Activated naive CD8-positive, alpha-beta T cell treated with anti-CD3 and anti-CD28 coated beads, Interleukin-2, amount 10 ng/mL, durations not matched to agents 7 days and 5 days (primary cell): ENCODE results near the gene NUSAP1. TPM values are rescaled to one million over a fixed set of nuclear protein-coding genes. Genes with fewer than 3 reads are reported as not detected.
"Not testable (repeated sequence)": the region's sequence is repeated elsewhere in the genome, so short reads cannot be mapped to it uniquely, and the experiment has no call there.

Experiments
- ATAC-seq: fragments of 150-1000 bp; cut with Tn5 transposase; one replicate; pipeline ENCODE4 v1.10.0; 2021; ENCODE audit warnings: low read depth, moderate library complexity
- POLR2A ChIA-PET: fragments of 350-600 bp; sonication (Branson Sonifier 250); formaldehyde crosslinking; loops from one replicate; lab custom pipeline; 2021; ENCODE audit warnings: antibody characterized with exemption; lab: Charles Lee
- DNase-seq: peaks from one replicate; pipeline ENCODE4 v3.0.0; 2021
- H3K27ac Mint-ChIP-seq: one replicate; pipeline ENCODE4 v1.8.0; 2022; ENCODE audit warnings: mild to moderate bottlenecking, mixed read lengths
- H3K27me3 Mint-ChIP-seq: one replicate; pipeline ENCODE4 v1.8.0; 2022; ENCODE audit warnings: mild to moderate bottlenecking, moderate library complexity, mixed read lengths
- H3K36me3 Mint-ChIP-seq: one replicate; pipeline ENCODE4 v1.8.0; 2021; ENCODE audit warnings: mild to moderate bottlenecking, mixed read lengths
- H3K4me1 Mint-ChIP-seq: one replicate; pipeline ENCODE4 v1.8.0; 2021; ENCODE audit warnings: mixed read lengths
- H3K4me3 Mint-ChIP-seq: one replicate; pipeline ENCODE4 v1.8.0; 2022; ENCODE audit warnings: mild to moderate bottlenecking, moderate library complexity, mixed read lengths
- H3K9me3 Mint-ChIP-seq: one replicate; pipeline ENCODE4 v1.8.0; 2021; ENCODE audit warnings: mixed read lengths
- total RNA-seq, 2 experiments: library from RNA; stranded (reverse); gene quantifications; one replicate each; pipeline ENCODE4 v1.2.3, GENCODE V29; 2021

NUSAP1 gene
- total RNA-seq, 2 experiments from 2014 or later: 189 to 205 TPM

- peak overlapping the region; percentile 96 for H3K4me3 Mint-ChIP-seq
- POLR2A ChIA-PET: interaction anchor here (0.8 to 2.5 kb wide), 8 partner anchors 11 to 259 kb away, joined by 3 to 8 read pairs (median 3); partner anchors contain the start of genes MGA and RPAP1
- ATAC-seq (no peak), DNase-seq (no peak)
- H3K27ac Mint-ChIP-seq: peak overlapping the region; percentile 93
- H3K27me3 Mint-ChIP-seq: no peaks in the 10 kb centered on the region
- H3K36me3 Mint-ChIP-seq: peaks cover 2% of the 10 kb centered on the region
- peaks cover 11% of the 10 kb centered on the region for H3K4me1 Mint-ChIP-seq
- no peaks in the 10 kb centered on the region for H3K9me3 Mint-ChIP-seq
These were observed 69.2 kb downstream of the NUSAP1 start for GRCh38 chr15:41401904-41402267.

- Mint-ChIP-seq H3K4me1 (peaks cover 11% of the 10 kb centered on the region), H3K9me3 (no peaks in the 10 kb centered on the region), H3K27ac (no peak overlapping the region), H3K4me3 (no peak overlapping the region), H3K27me3 (no peaks in the 10 kb centered on the region), H3K36me3 (peaks cover 2% of the 10 kb centered on the region)
- POLR2A ChIA-PET: interaction anchor here (1.5 kb wide), 1 partner anchor 9 kb away, joined by 4 read pairs; the partner anchor contains the start of gene RTF1
- ATAC-seq (no peak), DNase-seq (no peak)
These were observed 74.7 kb downstream of the NUSAP1 start for GRCh38 chr15:41407341-41407740.

- Mint-ChIP-seq H3K27me3 (no peaks in the 10 kb centered on the region), H3K4me3 (no peak overlapping the region), H3K4me1 (peaks cover 7% of the 10 kb centered on the region), H3K36me3 (no peaks in the 10 kb centered on the region), H3K27ac (no peak overlapping the region), H3K9me3 (no peaks in the 10 kb centered on the region)
- DNase-seq: no peak
- POLR2A ChIA-PET: no interaction called here
- no peak for ATAC-seq
These were observed 75.6 kb downstream of the NUSAP1 start for GRCh38 chr15:41408234-41408641.

GRCh38 chr15:41411031-41411430 lies 78.3 kb downstream of the NUSAP1 start:
- peaks cover 2% of the 10 kb centered on the region for H3K36me3 Mint-ChIP-seq
- H3K4me1 Mint-ChIP-seq: peaks cover 7% of the 10 kb centered on the region
- H3K27me3 Mint-ChIP-seq: no peaks in the 10 kb centered on the region
- H3K9me3 Mint-ChIP-seq: no peaks in the 10 kb centered on the region
- ATAC-seq (no peak), DNase-seq (no peak)
- H3K27ac Mint-ChIP-seq: no peak overlapping the region
- no peak overlapping the region for H3K4me3 Mint-ChIP-seq
- POLR2A ChIA-PET: interaction anchor here (0.9 kb wide), 1 partner anchor 12 kb away, joined by 3 read pairs; no protein-coding TSS in a partner anchor

- no peaks in the 10 kb centered on the region for H3K27me3 Mint-ChIP-seq
- H3K4me3 Mint-ChIP-seq: no peak overlapping the region
- DNase-seq (no peak), ATAC-seq (no peak)
- H3K4me1 Mint-ChIP-seq: peaks cover 11% of the 10 kb centered on the region
- H3K27ac Mint-ChIP-seq: no peak overlapping the region
- no peaks in the 10 kb centered on the region for H3K9me3 Mint-ChIP-seq
- H3K36me3 Mint-ChIP-seq: peaks cover 4% of the 10 kb centered on the region
- POLR2A ChIA-PET: no interaction called here
These were observed 78.8 kb downstream of the NUSAP1 start for GRCh38 chr15:41411441-41411840.

- Mint-ChIP-seq H3K4me1 (peaks cover 20% of the 10 kb centered on the region), H3K9me3 (no peaks in the 10 kb centered on the region), H3K27me3 (no peaks in the 10 kb centered on the region), H3K36me3 (peaks cover 5% of the 10 kb centered on the region), H3K27ac (peak overlapping the region; percentile 93), H3K4me3 (peak overlapping the region; percentile 85)
- ATAC-seq: peak; percentile 9
- DNase-seq: no peak
- POLR2A ChIA-PET: interaction anchor here (0.9 to 1.2 kb wide), 3 partner anchors 10 to 14 kb away, joined by 3 to 8 read pairs (median 4); partner anchors contain the start of gene NDUFAF1
These were observed 83.6 kb downstream of the NUSAP1 start for GRCh38 chr15:41416128-41416741.

- POLR2A ChIA-PET: interaction anchor here (0.6 to 1.4 kb wide), 5 partner anchors 10 to 84 kb away, joined by 3 to 8 read pairs (median 3); partner anchors contain the start of genes NDUFAF1, NUSAP1 and OIP5
- peak within 1 kb of the TSS; percentile 93 for H3K27ac Mint-ChIP-seq
- peaks cover 20% of the 10 kb centered on the region for H3K4me1 Mint-ChIP-seq
- H3K36me3 Mint-ChIP-seq: peaks cover 5% of the 10 kb centered on the region
- H3K27me3 Mint-ChIP-seq: no peaks in the 10 kb centered on the region
- no peaks in the 10 kb centered on the region for H3K9me3 Mint-ChIP-seq
- H3K4me3 Mint-ChIP-seq: peak within 1 kb of the TSS; percentile 85
- ATAC-seq (peak; percentile 91), DNase-seq (peak; percentile 100)
These were observed 84.2 kb downstream of the NUSAP1 start, which contains the start of gene RTF1 for GRCh38 chr15:41416742-41417417. RTF1 (plus strand) TSS chr15:41417095; CDS start chr15:41417116, 21 bp downstream.

GRCh38 chr15:41417418-41418195 lies 84.9 kb downstream of the NUSAP1 start:
- H3K27me3 Mint-ChIP-seq: no peaks in the 10 kb centered on the region
- H3K27ac Mint-ChIP-seq: peak overlapping the region; percentile 93
- ATAC-seq: peak; percentile 42
- no peak for DNase-seq
- H3K9me3 Mint-ChIP-seq: no peaks in the 10 kb centered on the region
- peaks cover 20% of the 10 kb centered on the region for H3K4me1 Mint-ChIP-seq
- peak overlapping the region; percentile 85 for H3K4me3 Mint-ChIP-seq
- H3K36me3 Mint-ChIP-seq: peaks cover 5% of the 10 kb centered on the region
- POLR2A ChIA-PET: interaction anchor here (0.6 to 1.4 kb wide), 2 partner anchors 10 to 85 kb away, joined by 3 read pairs; partner anchors contain the start of genes NUSAP1 and OIP5

GRCh38 chr15:41423979-41424659 lies 91.4 kb downstream of the NUSAP1 start:
- Mint-ChIP-seq H3K9me3 (no peaks in the 10 kb centered on the region), H3K27me3 (no peaks in the 10 kb centered on the region), H3K27ac (peak overlapping the region; percentile 96), H3K4me3 (peak overlapping the region; percentile 69), H3K4me1 (peaks cover 19% of the 10 kb centered on the region), H3K36me3 (peaks cover 8% of the 10 kb centered on the region)
- DNase-seq (no peak), ATAC-seq (peak; percentile 90)
- POLR2A ChIA-PET: interaction anchor here (0.6 to 0.8 kb wide), 2 partner anchors 12 to 23 kb away, joined by 3 to 6 read pairs; no protein-coding TSS in a partner anchor

GRCh38 chr15:41424809-41425208 lies 92.1 kb downstream of the NUSAP1 start:
- Mint-ChIP-seq H3K27me3 (no peaks in the 10 kb centered on the region), H3K4me3 (peak overlapping the region; percentile 69), H3K9me3 (no peaks in the 10 kb centered on the region), H3K4me1 (peaks cover 25% of the 10 kb centered on the region), H3K36me3 (peaks cover 11% of the 10 kb centered on the region), H3K27ac (peak overlapping the region; percentile 96)
- ATAC-seq: no peak
- POLR2A ChIA-PET: no interaction called here
- no peak for DNase-seq

- POLR2A ChIA-PET, H3K27ac Mint-ChIP-seq, H3K4me3 Mint-ChIP-seq, DNase-seq, ATAC-seq, H3K9me3 Mint-ChIP-seq, H3K27me3 Mint-ChIP-seq: not testable (repeated sequence)
- H3K4me1 Mint-ChIP-seq: peaks cover 28% of the 10 kb centered on the region
- H3K36me3 Mint-ChIP-seq: peaks cover 11% of the 10 kb centered on the region
These were observed 93.2 kb downstream of the NUSAP1 start for GRCh38 chr15:41425907-41426306.
